Measurements from ENCODE around the gene XPR1.

DNA sequence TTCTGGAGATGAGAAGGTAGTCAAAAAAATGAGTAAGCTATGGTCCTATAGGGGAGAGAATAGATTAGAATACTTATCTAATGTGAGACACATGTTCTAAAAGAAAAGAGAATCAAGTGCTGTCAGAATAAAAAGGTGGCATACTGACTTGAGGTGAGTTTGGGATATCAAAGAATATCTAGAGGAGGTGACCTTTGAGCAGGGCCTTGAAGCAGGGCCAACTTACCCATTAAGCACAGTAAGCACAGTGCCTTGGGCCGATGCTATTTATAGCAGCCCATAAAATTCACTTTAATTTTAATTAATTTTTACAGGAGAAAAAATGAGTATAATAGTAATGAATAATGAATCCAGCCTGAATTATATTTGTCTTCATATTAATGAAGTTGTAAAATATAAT is 92.2 kb downstream of the XPR1 start:
- TF ChIP-seq, protein P1, sequence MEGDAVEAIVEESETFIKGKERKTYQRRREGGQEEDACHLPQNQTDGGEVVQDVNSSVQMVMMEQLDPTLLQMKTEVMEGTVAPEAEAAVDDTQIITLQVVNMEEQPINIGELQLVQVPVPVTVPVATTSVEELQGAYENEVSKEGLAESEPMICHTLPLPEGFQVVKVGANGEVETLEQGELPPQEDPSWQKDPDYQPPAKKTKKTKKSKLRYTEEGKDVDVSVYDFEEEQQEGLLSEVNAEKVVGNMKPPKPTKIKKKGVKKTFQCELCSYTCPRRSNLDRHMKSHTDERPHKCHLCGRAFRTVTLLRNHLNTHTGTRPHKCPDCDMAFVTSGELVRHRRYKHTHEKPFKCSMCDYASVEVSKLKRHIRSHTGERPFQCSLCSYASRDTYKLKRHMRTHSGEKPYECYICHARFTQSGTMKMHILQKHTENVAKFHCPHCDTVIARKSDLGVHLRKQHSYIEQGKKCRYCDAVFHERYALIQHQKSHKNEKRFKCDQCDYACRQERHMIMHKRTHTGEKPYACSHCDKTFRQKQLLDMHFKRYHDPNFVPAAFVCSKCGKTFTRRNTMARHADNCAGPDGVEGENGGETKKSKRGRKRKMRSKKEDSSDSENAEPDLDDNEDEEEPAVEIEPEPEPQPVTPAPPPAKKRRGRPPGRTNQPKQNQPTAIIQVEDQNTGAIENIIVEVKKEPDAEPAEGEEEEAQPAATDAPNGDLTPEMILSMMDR (IDR thresholded peaks at IDR 0.05) = no peak
- no peak for TF ChIP-seq POLR2A (IDR thresholded peaks at IDR 0.05)
